ENCODE data around the gene FBXL7. TPM values are rescaled to one million over a fixed set of nuclear protein-coding genes. Genes with fewer than 3 reads are reported as not detected.

The FBXL7 gene
- total RNA-seq, 2 experiments from 2014 or later, result not detected

GRCh38 chr5:15694696-15695214 is 194.8 kb downstream of the FBXL7 start:
- Mint-ChIP-seq H3K9me3 (no peaks in the 10 kb centered on the region), H3K27me3 (ENCODE audit: low read depth) (no peaks in the 10 kb centered on the region), H3K4me3 (no peak overlapping the region), H3K36me3 (ENCODE audit: low read depth) (no peaks in the 10 kb centered on the region), H3K4me1 (ENCODE audit: low read depth) (no peaks in the 10 kb centered on the region), H3K27ac (no peak overlapping the region)
- DNase-seq, result no peak
- intact Hi-C loops (cut with micrococcal nuclease), result no loop called here
- CTCF ChIA-PET, result no interaction called here

GRCh38 chr5:15695215-15695731 is 195.3 kb downstream of the FBXL7 start:
- H3K27ac Mint-ChIP-seq, result no peak overlapping the region
- H3K36me3 Mint-ChIP-seq (ENCODE audit: low read depth), result no peaks in the 10 kb centered on the region
- no peaks in the 10 kb centered on the region for H3K4me1 Mint-ChIP-seq (ENCODE audit: low read depth)
- intact Hi-C loops (cut with micrococcal nuclease), result no loop called here
- CTCF ChIA-PET, result no interaction called here
- no peaks in the 10 kb centered on the region for H3K9me3 Mint-ChIP-seq
- H3K4me3 Mint-ChIP-seq, result no peak overlapping the region
- DNase-seq, result no peak
- H3K27me3 Mint-ChIP-seq (ENCODE audit: low read depth), result no peaks in the 10 kb centered on the region

DNA sequence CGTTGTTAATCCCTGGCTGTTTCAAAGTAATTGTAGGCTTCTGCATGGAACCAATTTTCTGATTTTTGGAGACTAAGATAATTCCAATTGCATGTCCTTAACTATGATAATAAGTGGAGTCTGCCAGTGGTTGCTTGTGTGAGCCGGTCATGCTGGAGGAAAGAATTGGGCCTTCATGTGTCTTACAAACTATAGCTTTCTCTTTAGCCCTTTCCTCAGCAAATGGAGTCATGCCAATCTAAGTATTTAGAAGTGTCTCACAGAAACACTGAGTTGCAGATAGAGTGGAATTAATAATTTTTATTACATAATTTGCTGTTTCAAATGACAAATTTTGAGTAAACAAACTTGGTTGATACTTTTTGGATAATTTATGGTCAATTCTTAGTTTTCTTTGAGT is 200.4 kb downstream of the FBXL7 start:
- H3K36me3 Mint-ChIP-seq (ENCODE audit: low read depth), result no peaks in the 10 kb centered on the region
- CTCF ChIA-PET, result no interaction called here
- DNase-seq, result no peak
- no peaks in the 10 kb centered on the region for H3K9me3 Mint-ChIP-seq
- H3K27me3 Mint-ChIP-seq (ENCODE audit: low read depth), result no peaks in the 10 kb centered on the region
- intact Hi-C loops (cut with micrococcal nuclease), result no loop called here
- no peak overlapping the region for H3K4me3 Mint-ChIP-seq
- H3K27ac Mint-ChIP-seq, result no peak overlapping the region
- H3K4me1 Mint-ChIP-seq (ENCODE audit: low read depth), result no peaks in the 10 kb centered on the region

GRCh38 chr5:15702102-15702501 is 202.1 kb downstream of the FBXL7 start:
- intact Hi-C loops (cut with micrococcal nuclease), result no loop called here
- CTCF ChIA-PET, result interaction anchor here (0.7 kb wide), 1 partner anchor 9 kb away, joined by 4 read pairs; no protein-coding TSS in a partner anchor
- H3K9me3 Mint-ChIP-seq, result no peaks in the 10 kb centered on the region
- H3K4me1 Mint-ChIP-seq (ENCODE audit: low read depth), result no peaks in the 10 kb centered on the region
- H3K36me3 Mint-ChIP-seq (ENCODE audit: low read depth), result no peaks in the 10 kb centered on the region
- no peak for DNase-seq
- no peaks in the 10 kb centered on the region for H3K27me3 Mint-ChIP-seq (ENCODE audit: low read depth)
- H3K4me3 Mint-ChIP-seq, result no peak overlapping the region
- H3K27ac Mint-ChIP-seq, result no peak overlapping the region

DNA sequence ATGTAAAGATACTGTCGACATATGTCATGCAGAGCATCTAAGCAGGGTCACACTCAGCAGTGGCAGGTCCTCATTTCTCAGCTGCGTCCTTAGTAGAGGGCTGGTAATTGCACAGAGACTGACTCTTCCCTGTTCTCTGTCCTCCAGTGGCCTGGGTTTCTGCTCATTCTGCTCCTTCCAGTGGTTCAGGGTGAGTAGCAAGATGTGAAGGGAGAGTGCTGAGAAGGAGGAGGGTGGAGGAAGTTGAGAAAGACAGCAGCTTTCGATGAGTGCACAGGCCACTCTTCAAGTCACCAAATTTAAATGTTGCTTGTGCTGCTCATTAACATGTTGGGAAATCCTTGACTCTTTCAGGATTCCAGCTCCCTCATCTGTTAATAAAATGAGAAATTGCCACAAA is 203.9 kb downstream of the FBXL7 start:
- CTCF ChIA-PET, result no interaction called here
- no peak overlapping the region for H3K27ac Mint-ChIP-seq
- H3K4me3 Mint-ChIP-seq, result no peak overlapping the region
- no peak for DNase-seq
- no peaks in the 10 kb centered on the region for H3K9me3 Mint-ChIP-seq
- H3K27me3 Mint-ChIP-seq (ENCODE audit: low read depth), result no peaks in the 10 kb centered on the region
- no peaks in the 10 kb centered on the region for H3K36me3 Mint-ChIP-seq (ENCODE audit: low read depth)
- intact Hi-C loops (cut with micrococcal nuclease), result no loop called here
- no peaks in the 10 kb centered on the region for H3K4me1 Mint-ChIP-seq (ENCODE audit: low read depth)

DNA sequence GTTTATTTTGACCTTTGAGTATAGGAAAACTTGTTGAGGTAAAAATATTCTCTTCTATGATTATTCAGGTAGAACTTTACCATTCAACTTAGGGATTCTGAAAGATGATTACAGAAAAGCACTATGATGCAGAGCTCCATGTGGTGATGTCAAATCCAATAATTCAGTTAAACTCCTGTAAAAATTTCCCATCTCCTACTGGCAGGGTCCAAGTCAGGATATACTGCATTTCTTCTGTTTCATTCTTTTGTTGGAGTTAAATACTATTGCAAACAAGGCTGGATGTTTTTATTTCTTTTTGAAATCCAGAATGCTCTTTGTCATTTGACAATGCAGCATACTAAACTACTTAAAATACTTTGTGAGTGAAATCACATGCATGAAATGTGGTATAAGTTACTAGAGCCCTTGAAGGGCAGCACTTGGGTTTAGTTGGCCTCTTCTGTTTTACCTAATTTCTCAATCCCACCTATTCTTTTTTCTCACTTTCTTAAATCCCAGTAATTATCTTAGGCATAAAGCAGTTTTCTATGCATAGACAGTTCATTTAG is 204.5 kb downstream of the FBXL7 start:
- Mint-ChIP-seq H3K4me3 (no peak overlapping the region), H3K27ac (no peak overlapping the region), H3K4me1 (ENCODE audit: low read depth) (no peaks in the 10 kb centered on the region), H3K27me3 (ENCODE audit: low read depth) (no peaks in the 10 kb centered on the region), H3K36me3 (ENCODE audit: low read depth) (no peaks in the 10 kb centered on the region), H3K9me3 (no peaks in the 10 kb centered on the region)
- no peak for DNase-seq
- intact Hi-C loops (cut with micrococcal nuclease), result no loop called here
- CTCF ChIA-PET, result no interaction called here

GRCh38 chr5:15707631-15708030 is 207.7 kb downstream of the FBXL7 start:
- Mint-ChIP-seq H3K27me3 (ENCODE audit: low read depth) (no peaks in the 10 kb centered on the region), H3K4me3 (no peak overlapping the region), H3K27ac (no peak overlapping the region), H3K36me3 (ENCODE audit: low read depth) (no peaks in the 10 kb centered on the region), H3K4me1 (ENCODE audit: low read depth) (no peaks in the 10 kb centered on the region), H3K9me3 (no peaks in the 10 kb centered on the region)
- no peak for DNase-seq
- CTCF ChIA-PET, result no interaction called here
- intact Hi-C loops (cut with micrococcal nuclease), result no loop called here

- CTCF ChIA-PET, result interaction anchor here (0.6 to 0.7 kb wide), 2 partner anchors 8 to 10 kb away, joined by 3 to 4 read pairs; no protein-coding TSS in a partner anchor
- Mint-ChIP-seq H3K4me3 (no peak overlapping the region), H3K27ac (no peak overlapping the region), H3K27me3 (ENCODE audit: low read depth) (no peaks in the 10 kb centered on the region), H3K9me3 (no peaks in the 10 kb centered on the region), H3K36me3 (ENCODE audit: low read depth) (no peaks in the 10 kb centered on the region), H3K4me1 (ENCODE audit: low read depth) (no peaks in the 10 kb centered on the region)
- DNase-seq, result no peak
- intact Hi-C loops (cut with micrococcal nuclease), result no loop called here
Measured at GRCh38 chr5:15711892-15712291, 211.9 kb downstream of the FBXL7 start.

- H3K4me1 Mint-ChIP-seq (ENCODE audit: low read depth), result no peaks in the 10 kb centered on the region
- no peaks in the 10 kb centered on the region for H3K27me3 Mint-ChIP-seq (ENCODE audit: low read depth)
- no peak overlapping the region for H3K4me3 Mint-ChIP-seq
- intact Hi-C loops (cut with micrococcal nuclease), result no loop called here
- CTCF ChIA-PET, result no interaction called here
- no peak overlapping the region for H3K27ac Mint-ChIP-seq
- DNase-seq, result no peak
- no peaks in the 10 kb centered on the region for H3K36me3 Mint-ChIP-seq (ENCODE audit: low read depth)
- H3K9me3 Mint-ChIP-seq, result no peaks in the 10 kb centered on the region
Measured at GRCh38 chr5:15715535-15715934, 215.6 kb downstream of the FBXL7 start.

DNA sequence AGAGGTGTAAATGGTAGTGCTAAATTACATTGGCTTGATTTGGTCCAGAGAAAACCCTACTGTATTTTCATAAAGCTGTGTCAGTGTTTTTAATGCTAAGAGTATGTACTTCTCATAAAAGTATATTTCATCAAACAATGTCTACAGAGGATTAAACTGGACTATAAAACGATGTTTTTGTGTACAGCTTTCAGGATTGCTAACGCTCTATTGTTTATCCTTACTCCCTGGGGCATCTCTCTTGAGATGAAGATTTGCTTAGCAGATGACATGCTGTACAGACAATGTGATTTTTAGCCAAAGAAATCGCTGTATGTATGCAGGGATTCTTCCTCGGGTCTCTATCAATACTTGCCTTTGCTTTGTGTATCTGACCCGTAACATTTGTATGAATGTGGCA is 216.0 kb downstream of the FBXL7 start:
- intact Hi-C loops (cut with micrococcal nuclease), result no loop called here
- H3K36me3 Mint-ChIP-seq (ENCODE audit: low read depth), result no peaks in the 10 kb centered on the region
- no peak for DNase-seq
- H3K4me1 Mint-ChIP-seq (ENCODE audit: low read depth), result no peaks in the 10 kb centered on the region
- no peak overlapping the region for H3K27ac Mint-ChIP-seq
- no peak overlapping the region for H3K4me3 Mint-ChIP-seq
- H3K9me3 Mint-ChIP-seq, result no peaks in the 10 kb centered on the region
- CTCF ChIA-PET, result no interaction called here
- H3K27me3 Mint-ChIP-seq (ENCODE audit: low read depth), result no peaks in the 10 kb centered on the region

DNA sequence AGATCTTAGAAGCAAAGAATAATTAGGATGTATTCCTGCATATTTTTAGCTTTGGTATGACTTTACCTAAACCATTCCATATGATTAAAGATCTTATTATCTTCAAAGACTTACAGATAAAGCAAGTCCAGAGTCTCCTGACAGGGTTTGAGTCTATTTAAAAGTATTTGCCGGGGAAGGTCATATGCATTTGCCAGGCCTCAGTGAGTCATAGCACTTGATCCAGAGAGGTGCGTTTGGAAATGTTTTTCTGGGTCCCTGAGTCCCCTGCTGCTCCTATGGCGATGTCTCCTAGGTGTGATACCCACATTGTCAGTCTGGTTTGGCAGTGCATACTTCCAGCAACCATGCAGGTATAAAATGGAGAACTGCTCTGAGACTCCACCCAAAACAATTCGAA is 217.0 kb downstream of the FBXL7 start:
- Mint-ChIP-seq H3K36me3 (ENCODE audit: low read depth) (no peaks in the 10 kb centered on the region), H3K4me1 (ENCODE audit: low read depth) (no peaks in the 10 kb centered on the region), H3K27ac (no peak overlapping the region), H3K27me3 (ENCODE audit: low read depth) (no peaks in the 10 kb centered on the region), H3K9me3 (no peaks in the 10 kb centered on the region), H3K4me3 (no peak overlapping the region)
- intact Hi-C loops (cut with micrococcal nuclease), result no loop called here
- DNase-seq, result no peak
- CTCF ChIA-PET, result no interaction called here

- DNase-seq, result no peak
- Mint-ChIP-seq H3K27ac (no peak overlapping the region), H3K9me3 (no peaks in the 10 kb centered on the region), H3K4me3 (no peak overlapping the region), H3K4me1 (ENCODE audit: low read depth) (no peaks in the 10 kb centered on the region), H3K36me3 (ENCODE audit: low read depth) (no peaks in the 10 kb centered on the region), H3K27me3 (ENCODE audit: low read depth) (no peaks in the 10 kb centered on the region)
- intact Hi-C loops (cut with micrococcal nuclease), result no loop called here
- CTCF ChIA-PET, result no interaction called here
Measured at GRCh38 chr5:15718421-15719179, 218.6 kb downstream of the FBXL7 start.

- Mint-ChIP-seq H3K27ac (no peak overlapping the region), H3K4me3 (no peak overlapping the region), H3K9me3 (no peaks in the 10 kb centered on the region), H3K4me1 (ENCODE audit: low read depth) (no peaks in the 10 kb centered on the region), H3K27me3 (ENCODE audit: low read depth) (no peaks in the 10 kb centered on the region), H3K36me3 (ENCODE audit: low read depth) (no peaks in the 10 kb centered on the region)
- no peak for DNase-seq
- CTCF ChIA-PET, result interaction anchor here (0.8 kb wide), 1 partner anchor 8 kb away, joined by 3 read pairs; no protein-coding TSS in a partner anchor
- intact Hi-C loops (cut with micrococcal nuclease), result no loop called here
Measured at GRCh38 chr5:15719784-15720183, 219.8 kb downstream of the FBXL7 start.
